ENCODE results near the gene OVOL3.

OVOL3 gene

GRCh38 chr19:36099166-36099785 is 11.7 kb upstream of the OVOL3 start:
- Histone ChIP-seq H3K4me3 (ENCODE audit: low read length) (no peak overlapping the region), H3K4me2 (ENCODE audit: low read length) (no peak overlapping the region), H3K4me1 (ENCODE audit: control insufficient read depth, low read length) (no peaks in the 10 kb centered on the region), H3K9me2 (replicated peaks; ENCODE audit: control insufficient read depth, low read length) (no peaks in the 10 kb centered on the region), H4K20me1 (ENCODE audit: control insufficient read depth, insufficient read depth, low read depth, low read length) (no peaks in the 10 kb centered on the region), H3F3A (ENCODE audit: control insufficient read depth, insufficient read depth) (no peaks in the 10 kb centered on the region), H3K79me2 (ENCODE audit: control insufficient read depth, low read length) (no peaks in the 10 kb centered on the region), H3K27me3 (ENCODE audit: control insufficient read depth, low read length) (no peaks in the 10 kb centered on the region), H3K36me3 (ENCODE audit: control insufficient read depth, low read length) (peaks cover 70% of the 10 kb centered on the region), H3K27ac (ENCODE audit: low read depth, low read length) (no peak overlapping the region), H3K9me3 (ENCODE audit: control insufficient read depth, insufficient read depth, low read length) (no peaks in the 10 kb centered on the region)
- TF ChIP-seq EZH2phosphoT487 (IDR thresholded peaks at IDR 0.05; ENCODE audit: borderline replicate concordance, low read length) = no peak
- TF ChIP-seq, protein P1, sequence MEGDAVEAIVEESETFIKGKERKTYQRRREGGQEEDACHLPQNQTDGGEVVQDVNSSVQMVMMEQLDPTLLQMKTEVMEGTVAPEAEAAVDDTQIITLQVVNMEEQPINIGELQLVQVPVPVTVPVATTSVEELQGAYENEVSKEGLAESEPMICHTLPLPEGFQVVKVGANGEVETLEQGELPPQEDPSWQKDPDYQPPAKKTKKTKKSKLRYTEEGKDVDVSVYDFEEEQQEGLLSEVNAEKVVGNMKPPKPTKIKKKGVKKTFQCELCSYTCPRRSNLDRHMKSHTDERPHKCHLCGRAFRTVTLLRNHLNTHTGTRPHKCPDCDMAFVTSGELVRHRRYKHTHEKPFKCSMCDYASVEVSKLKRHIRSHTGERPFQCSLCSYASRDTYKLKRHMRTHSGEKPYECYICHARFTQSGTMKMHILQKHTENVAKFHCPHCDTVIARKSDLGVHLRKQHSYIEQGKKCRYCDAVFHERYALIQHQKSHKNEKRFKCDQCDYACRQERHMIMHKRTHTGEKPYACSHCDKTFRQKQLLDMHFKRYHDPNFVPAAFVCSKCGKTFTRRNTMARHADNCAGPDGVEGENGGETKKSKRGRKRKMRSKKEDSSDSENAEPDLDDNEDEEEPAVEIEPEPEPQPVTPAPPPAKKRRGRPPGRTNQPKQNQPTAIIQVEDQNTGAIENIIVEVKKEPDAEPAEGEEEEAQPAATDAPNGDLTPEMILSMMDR (IDR thresholded peaks at IDR 0.05; ENCODE audit: low read depth, low read length, poor library complexity, severe bottlenecking) = no peak

- H3K4me3 ChIP-seq (ENCODE audit: low read length) = no peak overlapping the region
- no peaks in the 10 kb centered on the region for H4K20me1 ChIP-seq (ENCODE audit: control insufficient read depth, insufficient read depth, low read depth, low read length)
- H3K9me2 ChIP-seq (replicated peaks; ENCODE audit: control insufficient read depth, low read length) = no peaks in the 10 kb centered on the region
- H3F3A ChIP-seq (ENCODE audit: control insufficient read depth, insufficient read depth) = no peaks in the 10 kb centered on the region
- TF ChIP-seq, protein P1 (IDR thresholded peaks at IDR 0.05; ENCODE audit: low read depth, low read length, poor library complexity, severe bottlenecking) = no peak
- no peak for TF ChIP-seq EZH2phosphoT487 (IDR thresholded peaks at IDR 0.05; ENCODE audit: borderline replicate concordance, low read length)
- H3K4me2 ChIP-seq (ENCODE audit: low read length) = no peak overlapping the region
- no peaks in the 10 kb centered on the region for H3K9me3 ChIP-seq (ENCODE audit: control insufficient read depth, insufficient read depth, low read length)
- H3K36me3 ChIP-seq (ENCODE audit: control insufficient read depth, low read length) = peaks cover 73% of the 10 kb centered on the region
- no peaks in the 10 kb centered on the region for H3K4me1 ChIP-seq (ENCODE audit: control insufficient read depth, low read length)
- no peaks in the 10 kb centered on the region for H3K27me3 ChIP-seq (ENCODE audit: control insufficient read depth, low read length)
- no peak overlapping the region for H3K27ac ChIP-seq (ENCODE audit: low read depth, low read length)
- H3K79me2 ChIP-seq (ENCODE audit: control insufficient read depth, low read length) = no peaks in the 10 kb centered on the region
Measured at GRCh38 chr19:36100476-36100875, 10.5 kb upstream of the OVOL3 start.

DNA sequence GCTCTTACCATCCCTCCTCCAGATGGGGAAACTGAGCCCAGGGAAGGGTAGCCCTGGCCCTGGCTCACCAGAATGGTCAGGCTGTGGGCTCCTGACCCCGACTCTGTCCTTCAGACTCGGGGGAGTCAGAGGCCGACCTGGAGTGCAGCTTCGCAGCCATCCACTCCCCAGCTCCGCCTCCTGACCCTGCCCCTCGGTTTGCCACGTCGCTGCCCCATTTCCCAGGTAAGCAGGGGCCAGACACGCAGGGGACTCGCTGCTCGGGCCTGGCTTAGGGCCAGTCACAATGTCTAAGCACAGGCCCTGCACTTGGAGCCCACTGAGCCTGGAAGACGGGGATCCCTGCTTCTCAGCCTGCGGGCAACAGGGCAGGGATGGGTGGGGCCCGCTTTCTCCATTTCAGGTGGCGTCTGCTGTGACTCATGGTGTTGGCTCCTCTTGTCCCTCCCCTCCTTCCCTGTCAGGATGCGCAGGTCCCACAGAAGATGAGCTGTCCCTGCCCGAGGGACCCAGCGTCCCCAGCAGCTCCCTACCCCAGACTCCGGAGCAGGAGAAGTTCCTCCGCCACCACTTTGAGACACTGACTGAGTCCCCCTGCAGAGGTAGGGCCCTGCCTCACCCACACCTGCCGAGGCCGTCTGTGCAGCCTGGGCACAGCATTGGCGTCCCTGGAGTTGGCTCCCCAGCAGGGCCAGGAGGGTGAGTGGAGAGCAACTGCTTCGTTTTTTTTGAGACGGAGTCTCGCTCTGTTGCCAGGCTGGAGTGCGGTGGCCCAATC is 9.2 kb upstream of the OVOL3 start:
- H3K79me2 ChIP-seq (ENCODE audit: control insufficient read depth, low read length) = no peaks in the 10 kb centered on the region
- no peaks in the 10 kb centered on the region for H3K4me1 ChIP-seq (ENCODE audit: control insufficient read depth, low read length)
- no peak overlapping the region for H3K4me3 ChIP-seq (ENCODE audit: low read length)
- H3K36me3 ChIP-seq (ENCODE audit: control insufficient read depth, low read length) = peaks cover 77% of the 10 kb centered on the region
- no peaks in the 10 kb centered on the region for H3K9me3 ChIP-seq (ENCODE audit: control insufficient read depth, insufficient read depth, low read length)
- H3K27me3 ChIP-seq (ENCODE audit: control insufficient read depth, low read length) = no peaks in the 10 kb centered on the region
- H3K9me2 ChIP-seq (replicated peaks; ENCODE audit: control insufficient read depth, low read length) = no peaks in the 10 kb centered on the region
- TF ChIP-seq, protein P1 (IDR thresholded peaks at IDR 0.05; ENCODE audit: low read depth, low read length, poor library complexity, severe bottlenecking) = no peak
- no peak for TF ChIP-seq EZH2phosphoT487 (IDR thresholded peaks at IDR 0.05; ENCODE audit: borderline replicate concordance, low read length)
- H3K4me2 ChIP-seq (ENCODE audit: low read length) = no peak overlapping the region
- H4K20me1 ChIP-seq (ENCODE audit: control insufficient read depth, insufficient read depth, low read depth, low read length) = no peaks in the 10 kb centered on the region
- no peak overlapping the region for H3K27ac ChIP-seq (ENCODE audit: low read depth, low read length)
- no peaks in the 10 kb centered on the region for H3F3A ChIP-seq (ENCODE audit: control insufficient read depth, insufficient read depth)
